Measurements from ENCODE around the gene GIMAP2.

Gene GIMAP2

DNA sequence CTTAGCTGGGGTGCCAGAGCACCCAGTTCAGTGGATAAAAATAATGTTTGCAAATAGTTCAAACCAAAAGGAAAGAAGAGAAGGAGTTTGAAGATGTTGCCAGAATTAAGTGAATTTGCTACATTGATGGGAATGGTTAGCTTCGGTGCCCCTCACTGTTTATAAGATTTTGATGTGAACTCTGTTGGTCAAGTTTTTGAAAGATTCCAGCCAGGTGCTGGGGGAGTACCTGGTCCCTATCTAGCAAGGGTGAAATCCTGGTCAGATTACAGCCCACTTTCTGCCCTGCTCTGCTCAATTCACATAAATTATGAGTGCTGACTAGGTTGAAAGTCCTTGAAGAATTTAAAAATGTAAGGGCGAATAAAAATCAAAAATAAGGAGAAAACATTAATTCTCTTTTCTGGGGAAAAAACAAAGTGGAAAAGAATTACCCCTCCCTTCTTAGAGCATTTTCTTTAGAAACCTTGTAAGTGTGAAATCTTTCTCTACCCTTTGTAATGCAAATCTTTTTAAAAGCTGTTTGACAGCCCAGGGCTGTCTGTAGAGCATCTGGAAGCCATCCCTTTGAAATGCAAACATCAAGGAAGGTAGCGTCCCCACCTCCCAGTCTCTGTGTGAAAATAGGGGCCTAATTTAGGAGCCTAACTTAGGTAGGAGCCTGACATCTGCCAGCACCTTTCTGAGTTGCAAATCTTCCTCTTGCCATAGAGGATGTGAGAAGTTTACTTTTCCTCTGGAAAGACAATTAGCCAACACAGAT is 50.3 kb downstream of the GIMAP2 start:
- DNase-seq: no peak

GRCh38 chr7:150736864-150737263 is 51.4 kb downstream of the GIMAP2 start:
- no peak for DNase-seq

DNA sequence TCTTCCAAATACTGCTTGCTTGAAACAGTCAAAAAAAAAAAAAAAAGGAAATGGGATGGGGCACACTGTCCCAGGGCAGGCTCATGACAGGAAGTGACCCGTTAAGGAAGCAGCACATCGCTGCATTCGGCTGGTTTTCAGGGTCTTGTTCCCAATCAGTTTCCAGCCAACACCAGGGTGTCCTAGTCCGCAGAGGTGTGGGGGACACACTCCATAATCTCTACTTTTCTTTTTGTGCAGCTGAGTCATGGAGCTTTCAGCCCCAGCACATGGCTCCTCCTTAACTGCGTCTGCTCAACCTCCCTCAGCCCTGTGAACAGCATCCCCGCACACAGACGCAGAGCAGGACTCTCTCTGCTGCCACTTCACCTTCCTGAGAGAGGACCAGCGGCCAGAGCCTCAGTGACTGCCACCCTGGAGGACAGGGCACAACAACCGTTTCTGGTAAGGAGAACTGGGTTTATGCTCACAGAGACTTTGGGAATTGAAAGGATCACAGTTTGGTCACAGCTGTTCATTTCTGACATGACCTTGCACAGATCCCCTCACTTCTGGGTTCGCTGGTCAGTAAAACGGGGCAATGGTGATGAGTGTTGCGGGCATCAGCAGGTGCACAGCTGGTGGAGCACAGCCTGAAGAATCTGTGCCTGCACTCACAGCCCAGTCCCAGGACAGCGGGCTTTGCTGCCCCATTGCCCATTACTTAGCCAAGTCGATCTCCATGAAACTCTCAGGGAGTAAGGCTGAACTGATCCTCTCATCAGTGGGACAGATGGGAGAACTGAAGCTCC is 52.0 kb downstream of the GIMAP2 start, which contains the start of gene GIMAP5:
Gene GIMAP5, plus strand, starts transcription at position 154 of the 791 bp plus-strand sequence. CDS start 3,467 bp downstream, outside the sequence.
- peak; percentile 69 for DNase-seq

DNA sequence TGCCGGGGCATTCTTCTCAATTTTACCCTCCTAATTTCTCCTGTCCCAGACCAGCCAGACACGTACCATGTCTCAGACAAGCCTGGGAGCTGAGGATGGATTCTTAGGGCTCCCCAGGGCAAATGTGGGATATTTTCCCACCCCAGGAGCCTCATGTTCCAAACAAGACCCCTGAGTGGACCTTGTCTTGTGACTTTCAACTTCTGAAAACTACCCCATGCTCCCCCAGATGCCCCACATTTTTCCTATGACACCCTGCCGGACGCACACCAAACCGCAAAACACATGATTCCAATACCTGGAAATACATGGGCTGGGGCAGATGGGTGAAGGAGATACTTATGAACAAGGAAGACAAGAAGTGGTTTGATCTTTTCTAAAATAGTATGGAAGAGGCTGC is 52.6 kb downstream of the GIMAP2 start:
- DNase-seq: no peak

DNA sequence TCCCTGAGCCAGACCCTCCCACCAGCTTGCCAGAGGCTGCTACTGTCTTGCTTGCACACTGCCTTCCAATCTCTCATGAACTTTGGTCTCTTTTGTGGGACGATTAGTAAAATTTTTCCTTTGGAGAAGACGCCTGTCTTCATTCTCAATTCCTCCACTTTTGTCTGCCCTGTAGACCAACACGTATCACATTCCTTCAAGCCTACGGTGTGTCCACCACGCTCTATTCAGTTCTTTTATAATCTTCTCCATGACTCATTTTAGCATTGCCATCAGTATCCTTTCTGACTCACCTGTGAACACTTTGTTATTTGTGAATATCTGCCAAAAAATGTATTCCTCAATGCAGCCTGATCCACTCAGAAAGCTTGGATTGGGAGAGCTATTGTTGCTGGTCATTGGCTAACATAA is 53.1 kb downstream of the GIMAP2 start:
- no peak for DNase-seq

DNA sequence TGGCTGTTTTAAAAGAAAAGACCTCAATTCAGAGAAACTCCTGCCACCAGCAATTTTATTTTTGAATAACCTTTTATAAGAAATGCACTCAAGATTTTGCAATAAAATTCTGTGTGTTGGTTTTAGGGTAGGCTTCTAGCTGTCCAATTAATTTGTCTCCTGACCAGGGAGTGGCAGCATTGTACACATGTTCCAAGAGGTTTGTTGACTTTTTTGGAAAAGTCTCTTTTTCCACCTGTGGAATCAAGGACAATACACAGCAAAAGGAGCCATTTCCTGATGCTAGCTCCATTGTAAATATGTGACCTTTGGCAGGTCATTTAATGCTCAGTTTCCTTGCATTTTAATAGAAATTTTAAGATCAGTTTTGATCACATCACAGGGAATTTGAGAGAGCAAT is 53.5 kb downstream of the GIMAP2 start:
- DNase-seq: no peak

DNA sequence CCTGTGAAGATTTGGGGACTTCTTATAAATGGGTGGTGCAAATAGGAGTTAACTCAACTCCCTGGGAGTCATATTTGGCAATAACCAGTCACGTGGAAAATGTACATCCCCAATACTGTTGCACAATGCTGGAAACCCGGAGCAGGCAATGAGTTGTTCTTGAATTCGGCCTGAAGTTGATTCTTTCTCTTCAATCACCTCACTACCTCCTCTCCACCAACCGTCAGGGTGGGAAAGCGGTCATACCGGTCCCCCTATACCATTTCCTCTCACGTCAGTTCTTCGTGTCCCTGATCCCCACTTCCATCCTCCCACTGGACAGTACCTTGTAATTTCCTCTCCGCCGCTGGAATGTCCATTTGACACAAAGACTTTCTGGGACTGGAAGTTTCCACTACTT is 54.5 kb downstream of the GIMAP2 start:
- DNase-seq: no peak

GRCh38 chr7:150742286-150742968 is 56.9 kb downstream of the GIMAP2 start:
- peak; percentile 48 for DNase-seq

All from stimulated activated CD4-positive, alpha-beta T cell treated with anti-CD3 and anti-CD28 coated beads, Interleukin-4, amount 100 ng/mL, for 24 hours (primary cell).